ENCODE measurements around the gene ADGB. TPM values are rescaled to one million over a fixed set of nuclear protein-coding genes. Genes with fewer than 3 reads are reported as not detected.

Gene ADGB
- total and polyA plus RNA-seq, 9 of the 15 experiments (the other 6 are each of a cell fraction or from before 2014, with no cell fraction given), result not detected

DNA sequence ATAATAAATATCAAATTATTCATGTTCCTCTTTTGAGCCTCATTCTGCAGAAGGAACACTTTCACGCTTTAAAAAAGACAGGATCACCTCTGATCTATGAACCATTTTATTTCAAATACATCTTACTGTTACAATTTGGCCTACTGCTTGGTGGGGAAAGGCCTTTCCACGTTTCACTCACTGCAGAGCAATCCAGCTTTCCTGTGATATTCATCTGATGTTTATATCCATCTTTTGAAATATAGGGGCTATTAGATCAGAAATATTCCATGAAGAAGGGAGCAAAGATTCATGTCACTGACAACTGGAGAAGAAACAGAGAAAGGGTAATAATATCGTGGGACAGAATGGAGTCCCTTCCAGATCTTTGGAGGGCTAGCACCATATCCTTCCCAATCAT, 262.9 kb downstream of the ADGB start (continued):
- TF ChIP-seq, protein P1, sequence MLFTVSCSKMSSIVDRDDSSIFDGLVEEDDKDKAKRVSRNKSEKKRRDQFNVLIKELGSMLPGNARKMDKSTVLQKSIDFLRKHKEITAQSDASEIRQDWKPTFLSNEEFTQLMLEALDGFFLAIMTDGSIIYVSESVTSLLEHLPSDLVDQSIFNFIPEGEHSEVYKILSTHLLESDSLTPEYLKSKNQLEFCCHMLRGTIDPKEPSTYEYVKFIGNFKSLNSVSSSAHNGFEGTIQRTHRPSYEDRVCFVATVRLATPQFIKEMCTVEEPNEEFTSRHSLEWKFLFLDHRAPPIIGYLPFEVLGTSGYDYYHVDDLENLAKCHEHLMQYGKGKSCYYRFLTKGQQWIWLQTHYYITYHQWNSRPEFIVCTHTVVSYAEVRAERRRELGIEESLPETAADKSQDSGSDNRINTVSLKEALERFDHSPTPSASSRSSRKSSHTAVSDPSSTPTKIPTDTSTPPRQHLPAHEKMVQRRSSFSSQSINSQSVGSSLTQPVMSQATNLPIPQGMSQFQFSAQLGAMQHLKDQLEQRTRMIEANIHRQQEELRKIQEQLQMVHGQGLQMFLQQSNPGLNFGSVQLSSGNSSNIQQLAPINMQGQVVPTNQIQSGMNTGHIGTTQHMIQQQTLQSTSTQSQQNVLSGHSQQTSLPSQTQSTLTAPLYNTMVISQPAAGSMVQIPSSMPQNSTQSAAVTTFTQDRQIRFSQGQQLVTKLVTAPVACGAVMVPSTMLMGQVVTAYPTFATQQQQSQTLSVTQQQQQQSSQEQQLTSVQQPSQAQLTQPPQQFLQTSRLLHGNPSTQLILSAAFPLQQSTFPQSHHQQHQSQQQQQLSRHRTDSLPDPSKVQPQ (CRISPR knock-in tag; IDR thresholded peaks at IDR 0.05; ENCODE audit: borderline replicate concordance), result no peak
- TF ChIP-seq CCAR2 (IDR thresholded peaks at IDR 0.05; ENCODE audit: low read depth, low read length), result no peak
- peak; percentile 80; the same call in 1 of the 2 replicates for TF ChIP-seq ZNF3 (CRISPR knock-in tag; IDR thresholded peaks at IDR 0.05)
- TF ChIP-seq ADNP (tag; IDR thresholded peaks at IDR 0.05), result no peak
- TF ChIP-seq TARDBP (IDR thresholded peaks at IDR 0.05), result no peak
- TF ChIP-seq ZNF263 (CRISPR knock-in tag; IDR thresholded peaks at IDR 0.05; ENCODE audit: borderline replicate concordance), result no peak
- no peak for TF ChIP-seq HLTF (IDR thresholded peaks at IDR 0.05)
- no peak for TF ChIP-seq KLF13 (tag; IDR thresholded peaks at IDR 0.05; ENCODE audit: borderline replicate concordance, low read depth)
- TF ChIP-seq KHSRP (IDR thresholded peaks at IDR 0.05), result no peak
- peak; percentile 42; the same call in 1 of the 2 replicates for TF ChIP-seq ZBTB17 (CRISPR knock-in tag; IDR thresholded peaks at IDR 0.05)
- no peak for TF ChIP-seq TEAD2 (tag; IDR thresholded peaks at IDR 0.05)
- TF ChIP-seq MCM2 (IDR thresholded peaks at IDR 0.05; ENCODE audit: low read depth), result no peak
- no peak for TF ChIP-seq NEUROD1 (IDR thresholded peaks at IDR 0.05; ENCODE audit: borderline replicate concordance, low read depth, low read length, partially characterized antibody)
- TF ChIP-seq, protein P2, sequence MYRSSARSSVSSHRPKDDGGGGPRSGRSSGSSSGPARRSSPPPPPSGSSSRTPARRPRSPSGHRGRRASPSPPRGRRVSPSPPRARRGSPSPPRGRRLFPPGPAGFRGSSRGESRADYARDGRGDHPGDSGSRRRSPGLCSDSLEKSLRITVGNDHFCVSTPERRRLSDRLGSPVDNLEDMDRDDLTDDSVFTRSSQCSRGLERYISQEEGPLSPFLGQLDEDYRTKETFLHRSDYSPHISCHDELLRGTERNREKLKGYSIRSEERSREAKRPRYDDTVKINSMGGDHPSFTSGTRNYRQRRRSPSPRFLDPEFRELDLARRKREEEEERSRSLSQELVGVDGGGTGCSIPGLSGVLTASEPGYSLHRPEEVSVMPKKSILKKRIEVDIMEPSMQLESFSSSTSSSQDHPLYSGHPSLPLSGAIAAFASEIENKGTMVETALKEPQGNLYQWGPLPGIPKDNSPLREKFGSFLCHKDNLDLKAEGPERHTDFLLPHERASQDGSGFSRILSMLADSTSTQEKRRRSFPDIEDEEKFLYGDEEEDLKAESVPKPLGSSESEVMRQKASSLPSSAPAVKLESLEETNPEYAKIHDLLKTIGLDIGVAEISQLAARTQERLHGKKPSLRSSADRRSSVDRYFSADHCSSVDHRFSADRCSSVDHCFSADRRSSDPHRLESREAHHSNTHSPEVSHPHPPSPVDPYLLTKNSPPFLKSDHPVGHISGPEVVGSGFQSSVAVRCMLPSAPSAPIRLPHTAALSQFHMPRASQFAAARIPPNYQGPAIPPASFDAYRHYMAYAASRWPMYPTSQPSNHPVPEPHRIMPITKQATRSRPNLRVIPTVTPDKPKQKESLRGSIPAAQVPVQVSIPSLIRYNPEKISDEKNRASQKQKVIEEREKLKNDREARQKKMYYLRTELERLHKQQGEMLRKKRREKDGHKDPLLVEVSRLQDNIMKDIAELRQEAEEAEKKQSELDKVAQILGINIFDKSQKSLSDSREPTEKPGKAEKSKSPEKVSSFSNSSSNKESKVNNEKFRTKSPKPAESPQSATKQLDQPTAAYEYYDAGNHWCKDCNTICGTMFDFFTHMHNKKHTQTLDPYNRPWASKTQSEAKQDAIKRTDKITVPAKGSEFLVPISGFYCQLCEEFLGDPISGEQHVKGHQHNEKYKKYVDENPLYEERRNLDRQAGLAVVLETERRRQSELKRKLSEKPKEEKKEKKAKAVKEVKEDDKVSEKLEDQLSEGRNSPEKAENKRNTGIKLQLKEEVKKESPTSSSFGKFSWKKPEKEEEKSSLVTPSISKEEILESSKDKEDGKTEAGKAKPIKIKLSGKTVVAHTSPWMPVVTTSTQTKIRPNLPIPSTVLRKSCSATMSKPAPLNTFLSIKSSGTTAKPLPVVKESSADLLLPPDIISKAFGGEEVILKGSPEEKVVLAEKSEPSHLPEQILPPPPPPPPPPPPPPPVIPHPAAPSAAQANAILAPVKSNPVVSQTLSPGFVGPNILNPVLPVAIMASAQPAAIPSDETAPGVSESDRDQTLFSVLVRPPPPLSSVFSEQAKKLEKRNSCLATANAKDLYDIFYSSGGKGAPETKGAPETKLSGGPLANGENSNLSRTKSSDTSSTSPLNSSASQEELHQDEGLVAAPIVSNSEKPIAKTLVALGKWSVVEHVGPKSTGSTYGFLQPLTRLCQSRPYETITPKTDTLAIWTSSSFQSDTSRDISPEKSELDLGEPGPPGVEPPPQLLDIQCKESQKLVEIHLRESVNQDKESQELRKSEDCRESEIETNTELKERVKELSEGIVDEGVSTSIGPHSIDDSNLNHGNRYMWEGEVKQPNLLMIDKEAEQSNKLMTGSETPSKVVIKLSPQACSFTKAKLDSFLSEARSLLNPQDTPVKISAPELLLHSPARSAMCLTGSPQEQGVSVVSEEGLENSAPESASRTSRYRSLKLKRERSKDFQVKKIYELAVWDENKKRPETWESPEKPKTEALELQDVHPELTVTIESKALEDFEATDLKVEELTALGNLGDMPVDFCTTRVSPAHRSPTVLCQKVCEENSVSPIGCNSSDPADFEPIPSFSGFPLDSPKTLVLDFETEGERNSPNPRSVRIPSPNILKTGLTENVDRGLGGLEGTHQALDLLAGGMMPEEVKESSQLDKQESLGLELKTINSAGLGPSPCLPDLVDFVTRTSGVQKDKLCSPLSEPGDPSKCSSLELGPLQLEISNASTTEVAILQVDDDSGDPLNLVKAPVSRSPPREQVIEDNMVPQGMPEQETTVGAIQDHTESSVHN (IDR thresholded peaks at IDR 0.05; ENCODE audit: borderline replicate concordance in 1 of 2, low read depth in 1 of 2), result no peak
- TF ChIP-seq E2F8 (IDR thresholded peaks at IDR 0.05; ENCODE audit: low read depth, partially characterized antibody), result no peak
- no peak for TF ChIP-seq ZSCAN29 (IDR thresholded peaks at IDR 0.05)
